NK-92 treated with Interleukin-12 subunit alpha and Interleukin-12 subunit beta, amount 100 ng/mL, for 24 hours (cell line): ENCODE results near the gene FREM2.

Experiments
- DNase-seq: peaks from one replicate; lab custom pipeline; 2025; lab: John Stamatoyannopoulos, UW

FREM2 gene

DNA sequence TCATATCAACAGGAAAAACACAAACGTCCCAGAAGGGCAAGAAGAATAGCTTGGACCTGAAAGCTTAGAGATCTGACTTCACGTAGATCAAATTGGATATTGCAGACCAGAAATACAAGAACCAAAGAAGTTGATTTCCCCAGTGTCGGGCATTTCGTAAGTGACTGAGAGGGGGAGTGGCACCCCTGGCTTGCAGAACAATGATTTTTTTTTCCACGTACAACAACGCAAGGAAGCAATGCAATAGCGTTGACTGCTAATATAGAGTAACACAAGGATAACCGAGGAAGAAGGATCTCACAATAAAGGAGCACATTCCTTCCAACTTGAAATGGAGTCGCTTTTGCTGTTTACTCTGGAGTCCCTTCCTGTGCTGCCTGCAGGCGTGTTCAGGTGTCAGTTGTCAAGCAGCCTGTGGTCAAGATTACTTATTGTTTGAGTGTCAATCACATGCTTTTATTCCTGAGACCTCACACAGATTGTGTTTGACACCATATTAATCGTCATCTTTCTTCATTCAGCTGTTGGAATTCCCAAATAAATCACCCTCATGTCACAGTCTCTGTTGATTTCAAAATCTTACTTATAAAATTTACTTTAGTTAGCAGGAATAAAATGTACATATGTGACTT, 139.4 kb downstream of the FREM2 start:
- no peak for DNase-seq

- no peak for DNase-seq
Measured at GRCh38 chr13:38830442-38831045, 143.7 kb downstream of the FREM2 start.

DNA sequence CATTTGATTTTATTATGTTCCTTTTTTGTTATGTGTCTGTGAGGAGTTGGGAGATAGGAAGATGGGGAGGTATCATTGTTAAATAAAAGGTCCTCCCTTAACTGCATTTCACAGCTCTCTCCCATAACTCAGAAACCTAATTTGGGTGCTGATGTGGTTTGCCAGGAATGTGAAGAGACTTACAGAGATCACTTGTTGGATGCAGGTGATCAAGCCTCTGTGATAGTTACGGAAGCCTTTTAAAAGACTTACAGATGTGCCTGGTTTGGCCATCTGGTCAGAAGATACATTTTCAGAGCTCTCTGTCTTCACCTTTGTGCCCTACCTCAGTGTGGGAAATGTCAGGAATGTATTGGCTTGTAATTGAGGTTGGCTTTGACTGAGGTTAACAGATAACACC, 157.7 kb downstream of the FREM2 start:
- DNase-seq: no peak

DNA sequence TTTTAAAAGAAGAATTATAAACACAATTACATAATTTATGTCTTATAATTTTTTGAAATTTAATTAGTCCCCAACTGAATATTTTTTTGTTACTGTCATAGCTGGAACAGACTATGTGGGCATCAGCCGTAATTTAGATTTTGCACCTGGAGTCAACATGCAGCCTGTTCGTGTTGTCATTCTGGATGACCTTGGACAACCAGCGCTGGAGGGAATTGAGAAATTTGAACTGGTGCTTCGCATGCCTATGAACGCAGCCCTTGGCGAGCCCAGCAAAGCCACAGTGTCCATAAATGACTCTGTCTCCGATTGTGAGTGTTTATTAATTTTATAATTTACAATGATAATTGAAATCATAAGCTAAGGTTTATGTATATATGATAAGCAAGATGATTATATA, 161.5 kb downstream of the FREM2 start:
- DNase-seq: no peak

DNA sequence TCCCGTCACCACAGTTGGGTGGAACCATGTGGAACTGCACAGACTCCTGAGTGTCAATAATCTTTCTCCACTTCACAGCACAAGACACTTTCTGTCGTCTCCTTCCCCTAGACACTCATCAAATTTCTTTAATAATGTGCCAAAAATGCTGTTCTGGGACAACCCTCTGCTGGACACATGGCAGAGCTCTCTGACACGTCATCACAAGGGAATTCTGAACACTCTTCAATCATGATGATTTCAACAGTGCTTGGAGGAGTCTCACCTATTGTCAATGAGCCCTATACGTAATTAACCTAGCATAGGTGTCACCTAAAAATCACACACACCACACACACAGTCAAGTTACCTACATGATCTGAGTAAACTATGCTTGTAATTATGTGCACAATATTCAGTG, 162.4 kb downstream of the FREM2 start:
- DNase-seq: no peak

DNA sequence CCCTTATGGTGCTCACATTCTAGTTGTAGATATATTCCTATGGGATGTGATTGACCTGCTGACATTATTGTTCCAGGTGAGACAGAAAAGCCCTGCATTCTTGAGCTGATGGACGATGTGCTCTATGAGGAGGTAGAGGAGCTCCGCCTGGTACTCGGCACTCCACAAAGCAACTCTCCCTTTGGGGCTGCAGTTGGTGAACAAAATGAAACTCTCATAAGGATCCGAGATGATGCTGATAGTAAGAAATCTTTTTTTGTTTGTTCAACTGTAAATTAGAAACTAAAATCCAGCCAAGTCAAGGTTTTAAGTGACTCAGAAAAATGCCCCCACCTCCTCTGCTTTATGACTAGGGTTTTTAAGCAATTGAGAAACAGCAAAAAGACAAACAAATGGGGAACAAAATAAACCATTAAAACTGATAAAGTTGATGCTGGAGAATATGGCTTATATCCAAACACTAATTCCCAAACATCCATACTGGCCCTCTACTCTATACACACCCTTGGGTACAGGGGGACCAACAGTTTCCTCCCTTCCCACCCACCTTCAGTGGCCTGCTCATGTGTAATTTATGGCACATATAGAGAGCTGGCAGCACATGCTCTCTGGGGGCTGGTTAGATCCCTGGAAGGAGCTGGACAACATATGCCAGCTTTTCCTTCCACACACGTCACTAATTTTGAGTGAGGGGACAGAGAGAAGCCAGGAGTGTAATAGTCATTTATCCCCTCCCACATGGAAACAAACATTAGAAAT, 164.2 kb downstream of the FREM2 start:
- DNase-seq: no peak

- DNase-seq: no peak
Measured at GRCh38 chr13:38854226-38854625, 167.3 kb downstream of the FREM2 start.

DNA sequence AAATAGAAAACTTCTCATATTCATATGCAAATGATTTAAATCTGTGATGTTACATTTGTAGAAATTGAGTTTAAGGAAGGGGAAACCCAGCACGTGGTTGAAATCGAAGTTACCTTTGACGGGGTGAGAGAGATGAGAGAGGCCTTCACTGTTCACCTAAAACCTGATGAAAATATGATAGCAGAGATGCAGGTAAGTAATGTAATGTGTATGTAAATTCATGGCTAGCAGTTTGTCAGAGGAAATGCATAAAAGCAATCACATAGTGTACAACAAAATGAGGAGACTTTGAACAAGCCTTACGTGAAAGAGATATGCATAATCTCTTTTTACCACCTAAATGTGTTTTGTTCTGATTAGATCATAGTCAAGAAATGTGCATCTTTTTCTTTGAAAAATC, 169.2 kb downstream of the FREM2 start:
- DNase-seq: no peak

DNA sequence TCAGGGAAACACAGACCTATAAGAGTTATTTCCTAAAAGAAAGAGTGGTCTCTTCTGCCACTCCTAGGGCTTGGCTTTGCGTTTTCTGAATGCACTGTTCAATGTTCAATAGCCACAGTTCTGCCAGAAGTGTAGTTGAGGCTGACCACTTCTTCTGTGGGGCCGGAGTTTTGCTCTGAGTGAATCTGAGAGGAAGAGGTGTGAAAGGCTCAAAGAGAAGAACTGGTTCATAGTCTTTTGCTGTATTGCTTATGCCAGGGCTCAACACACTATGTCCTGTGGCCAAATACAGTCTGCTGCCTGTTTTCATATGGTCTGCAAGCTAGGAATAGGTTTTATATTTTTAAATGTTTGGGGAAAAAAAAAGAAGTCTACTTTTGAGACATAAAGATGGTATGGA, 175.6 kb downstream of the FREM2 start:
- DNase-seq: no peak

DNA sequence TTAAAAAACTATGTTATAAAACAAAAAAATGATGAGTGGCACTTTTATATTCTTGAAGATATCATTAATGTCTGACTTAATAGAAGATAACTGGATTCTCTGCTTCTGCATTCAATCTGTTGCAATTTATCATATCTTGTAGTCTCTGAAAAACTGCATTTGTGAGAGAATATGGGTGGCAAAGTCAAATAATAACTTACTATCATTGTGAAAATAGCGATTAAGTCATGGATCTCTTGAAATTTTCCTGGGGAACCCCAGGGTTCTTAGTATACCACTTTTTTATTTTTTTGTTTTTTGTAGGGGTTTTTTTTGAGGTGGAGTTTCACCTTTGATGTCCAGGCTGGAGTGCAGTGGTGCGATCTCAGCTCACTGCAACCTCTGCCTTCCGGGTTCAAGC, 176.7 kb downstream of the FREM2 start:
- no peak for DNase-seq

DNA sequence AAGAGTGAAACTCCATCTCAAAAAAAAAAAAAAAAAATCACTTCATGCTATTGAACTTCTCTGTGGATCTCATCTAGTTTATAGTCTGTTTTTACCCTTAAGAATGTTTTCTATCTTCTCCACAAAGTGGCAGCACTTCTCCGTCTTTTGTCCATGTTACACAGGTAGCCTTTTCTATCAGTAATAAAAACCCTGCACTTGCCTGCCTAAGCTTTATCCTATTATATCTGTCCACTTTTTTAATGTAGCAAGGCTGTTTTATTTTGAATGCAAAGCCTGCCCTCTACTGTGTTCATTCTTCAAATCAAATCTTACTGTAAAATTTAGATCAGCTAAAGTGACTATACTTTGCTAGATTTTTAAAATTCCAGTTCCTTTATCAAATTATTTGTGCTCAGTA, 179.8 kb downstream of the FREM2 start:
- no peak for DNase-seq

DNA sequence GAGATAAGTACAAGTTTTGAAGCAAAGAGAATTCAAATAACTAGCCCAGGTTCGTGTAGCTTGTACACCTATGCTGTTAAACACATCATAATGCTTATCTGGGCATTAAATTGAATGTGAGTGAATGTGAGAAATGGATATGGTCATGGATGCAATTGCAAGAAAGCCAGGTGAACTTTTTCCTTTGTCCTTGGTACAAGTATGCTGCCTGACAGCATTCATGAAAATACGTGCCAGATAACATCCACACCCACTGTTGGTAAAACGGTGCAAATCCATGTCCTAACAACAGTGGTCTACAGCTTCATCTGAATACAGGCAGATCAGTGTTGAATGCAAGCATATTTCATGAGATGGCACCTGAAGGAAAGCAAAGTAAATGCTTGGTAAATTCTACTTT, 181.5 kb downstream of the FREM2 start:
- DNase-seq: no peak

DNA sequence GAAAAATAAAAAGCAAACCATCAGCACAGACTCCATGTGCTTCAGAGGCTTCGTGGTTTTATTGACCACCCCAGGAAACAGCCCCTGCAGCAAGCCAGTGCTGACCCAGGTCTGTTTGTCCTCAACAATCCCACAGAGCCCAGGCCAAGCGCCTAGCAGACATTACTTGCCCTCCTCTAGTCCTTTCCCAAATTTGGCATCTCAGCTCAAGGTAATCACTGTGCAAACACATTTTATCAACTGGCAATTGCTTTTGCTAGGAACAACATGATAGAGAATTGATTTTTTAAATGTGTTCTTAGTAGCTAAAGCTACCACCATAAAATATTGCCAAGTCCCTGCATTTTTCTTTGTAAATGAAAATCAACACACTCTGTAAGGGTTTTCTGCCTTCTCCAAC, 182.0 kb downstream of the FREM2 start:
- DNase-seq: no peak

- DNase-seq: no peak
Measured at GRCh38 chr13:38871275-38871674, 184.4 kb downstream of the FREM2 start.

GRCh38 chr13:38872693-38873092, 185.8 kb downstream of the FREM2 start:
- no peak for DNase-seq

- no peak for DNase-seq
Measured at GRCh38 chr13:38875186-38875875, 188.5 kb downstream of the FREM2 start.

- DNase-seq: no peak
Measured at GRCh38 chr13:38879278-38879677, 192.4 kb downstream of the FREM2 start.

- DNase-seq: no peak
Measured at GRCh38 chr13:38879786-38880185, 192.9 kb downstream of the FREM2 start.

- no peak for DNase-seq
Measured at GRCh38 chr13:38880397-38880796, 193.5 kb downstream of the FREM2 start.

GRCh38 chr13:38883783-38884182, 196.9 kb downstream of the FREM2 start:
- DNase-seq: no peak

DNA sequence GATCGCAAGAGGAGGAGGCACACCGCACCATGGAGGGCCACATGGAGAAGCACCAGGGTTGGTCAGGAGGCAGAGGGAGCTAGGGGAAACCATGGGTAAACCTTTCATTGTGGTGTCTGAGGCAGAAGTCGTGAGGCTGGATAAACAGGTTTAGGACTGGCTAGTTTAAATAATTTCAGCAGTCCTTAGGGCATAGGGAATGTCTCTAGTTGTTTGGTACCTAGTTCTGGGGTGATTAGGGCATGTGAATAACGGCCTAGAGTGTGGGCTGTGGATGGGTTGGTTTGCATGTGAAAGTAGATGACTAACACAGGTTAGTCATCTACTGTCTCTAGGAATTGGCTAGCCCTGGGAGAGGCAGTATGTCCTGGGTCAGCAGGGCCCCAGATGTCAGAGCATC, 201.4 kb downstream of the FREM2 start:
- no peak for DNase-seq

GRCh38 chr13:38895075-38895474, 208.2 kb downstream of the FREM2 start:
- no peak for DNase-seq

- DNase-seq: no peak
Measured at GRCh38 chr13:38897521-38897920, 210.6 kb downstream of the FREM2 start.
